ENCODE measurements around the gene ZNF101.
"Not testable (repeated sequence)": the region's sequence is repeated elsewhere in the genome, so short reads cannot be mapped to it uniquely, and the experiment has no call there.

Gene ZNF101

GRCh38 chr19:19686580-19686979 is 17.9 kb downstream of the ZNF101 start:
- H3K9me3 ChIP-seq (ENCODE audit: insufficient read depth, low read depth, low read length) = no peaks in the 10 kb centered on the region
- H3K4me1 ChIP-seq (ENCODE audit: control insufficient read depth in 1 of 2, insufficient read depth in 2 of 2, low read length in 2 of 2) = no peaks in the 10 kb centered on the region
- H3K27me3 ChIP-seq (ENCODE audit: insufficient read depth, low read length) = no peaks in the 10 kb centered on the region
- H3K14ac ChIP-seq (ENCODE audit: low read length) = no peak overlapping the region
- H2BK120ac ChIP-seq (ENCODE audit: insufficient read depth, low read length, poor library complexity) = no peak overlapping the region
- H3K4me2 ChIP-seq (ENCODE audit: low read length) = no peak overlapping the region
- no peak overlapping the region for H4K91ac ChIP-seq (ENCODE audit: low read depth, low read length)
- H3K36me3 ChIP-seq (ENCODE audit: control insufficient read depth in 1 of 2, insufficient read depth in 2 of 2, low read length in 2 of 2) = peaks cover 0 to 2% of the 10 kb centered on the region in 2 experiments
- no CpG with 5 or more reads among the region's 6 CpGs for WGBS (ENCODE audit: extremely low coverage, insufficient coverage, insufficient read length)
- H4K8ac ChIP-seq (ENCODE audit: low read depth, low read length) = no peak overlapping the region
- H2BK12ac ChIP-seq (ENCODE audit: low read length) = no peak overlapping the region
- H2AFZ ChIP-seq (ENCODE audit: insufficient read depth, low read length, poor library complexity) = no peak overlapping the region
- no peaks in the 10 kb centered on the region for H3K79me2 ChIP-seq (ENCODE audit: control insufficient read depth, insufficient read depth, low read length, poor library complexity)
- no peak overlapping the region for H3K4ac ChIP-seq (ENCODE audit: low read depth, low read length)
- H3K27ac ChIP-seq (ENCODE audit: low read depth, low read length) = no peak overlapping the region
- no peak overlapping the region for H2AK5ac ChIP-seq (ENCODE audit: low read length)
- H3K4me3 ChIP-seq (ENCODE audit: low read depth, low read length) = no peak overlapping the region
- H3K79me1 ChIP-seq (ENCODE audit: low read length) = no peaks in the 10 kb centered on the region
- H2BK5ac ChIP-seq (ENCODE audit: low read depth, low read length, poor library complexity) = no peak overlapping the region
- no peak overlapping the region for H3K23ac ChIP-seq (ENCODE audit: low read length)
- H4K12ac ChIP-seq (ENCODE audit: low read depth, low read length) = no peak overlapping the region
- DNase-seq = no peak
- no peak overlapping the region for H3K18ac ChIP-seq (ENCODE audit: low read length)
- no peak overlapping the region for H3K9ac ChIP-seq (ENCODE audit: low read length)

GRCh38 chr19:19687090-19687489 is 18.5 kb downstream of the ZNF101 start:
- no peak overlapping the region for H4K91ac ChIP-seq (ENCODE audit: low read depth, low read length)
- H4K8ac ChIP-seq (ENCODE audit: low read depth, low read length) = no peak overlapping the region
- no peak overlapping the region for H3K14ac ChIP-seq (ENCODE audit: low read length)
- no peak overlapping the region for H3K27ac ChIP-seq (ENCODE audit: low read depth, low read length)
- no peak overlapping the region for H2BK120ac ChIP-seq (ENCODE audit: insufficient read depth, low read length, poor library complexity)
- no peaks in the 10 kb centered on the region for H3K79me2 ChIP-seq (ENCODE audit: control insufficient read depth, insufficient read depth, low read length, poor library complexity)
- no peaks in the 10 kb centered on the region for H3K9me3 ChIP-seq (ENCODE audit: insufficient read depth, low read depth, low read length)
- no peaks in the 10 kb centered on the region for H3K36me3 ChIP-seq (ENCODE audit: control insufficient read depth in 1 of 2, insufficient read depth in 2 of 2, low read length in 2 of 2)
- no peak overlapping the region for H3K18ac ChIP-seq (ENCODE audit: low read length)
- H3K79me1 ChIP-seq (ENCODE audit: low read length) = no peaks in the 10 kb centered on the region
- no peak overlapping the region for H3K4ac ChIP-seq (ENCODE audit: low read depth, low read length)
- no peak overlapping the region for H2AK5ac ChIP-seq (ENCODE audit: low read length)
- no peak overlapping the region for H2BK12ac ChIP-seq (ENCODE audit: low read length)
- no peak overlapping the region for H4K12ac ChIP-seq (ENCODE audit: low read depth, low read length)
- H3K23ac ChIP-seq (ENCODE audit: low read length) = no peak overlapping the region
- H2AFZ ChIP-seq (ENCODE audit: insufficient read depth, low read length, poor library complexity) = no peak overlapping the region
- no peaks in the 10 kb centered on the region for H3K27me3 ChIP-seq (ENCODE audit: insufficient read depth, low read length)
- H2BK5ac ChIP-seq (ENCODE audit: low read depth, low read length, poor library complexity) = no peak overlapping the region
- WGBS (ENCODE audit: extremely low coverage, insufficient coverage, insufficient read length) = no CpG with 5 or more reads among the region's 3 CpGs
- H3K4me1 ChIP-seq (ENCODE audit: control insufficient read depth in 1 of 2, insufficient read depth in 2 of 2, low read length in 2 of 2) = no peaks in the 10 kb centered on the region
- H3K4me2 ChIP-seq (ENCODE audit: low read length) = no peak overlapping the region
- no peak overlapping the region for H3K9ac ChIP-seq (ENCODE audit: low read length)
- H3K4me3 ChIP-seq (ENCODE audit: low read depth, low read length) = no peak overlapping the region
- no peak for DNase-seq

GRCh38 chr19:19689023-19689422 is 20.4 kb downstream of the ZNF101 start:
- WGBS (ENCODE audit: extremely low coverage, insufficient coverage, insufficient read length) = no CpG with 5 or more reads among the region's 10 CpGs
- H3K79me2 ChIP-seq (ENCODE audit: control insufficient read depth, insufficient read depth, low read length, poor library complexity); H3K9me3 ChIP-seq (ENCODE audit: insufficient read depth, low read depth, low read length); H2BK12ac ChIP-seq (ENCODE audit: low read length); H3K79me1 ChIP-seq (ENCODE audit: low read length); H3K27ac ChIP-seq (ENCODE audit: low read depth, low read length); H3K36me3 ChIP-seq (ENCODE audit: control insufficient read depth in 1 of 2, insufficient read depth in 2 of 2, low read length in 2 of 2); H3K4ac ChIP-seq (ENCODE audit: low read depth, low read length); H3K4me1 ChIP-seq (ENCODE audit: control insufficient read depth in 1 of 2, insufficient read depth in 2 of 2, low read length in 2 of 2); H4K91ac ChIP-seq (ENCODE audit: low read depth, low read length); H4K12ac ChIP-seq (ENCODE audit: low read depth, low read length); H2BK120ac ChIP-seq (ENCODE audit: insufficient read depth, low read length, poor library complexity); DNase-seq; H3K18ac ChIP-seq (ENCODE audit: low read length); H3K23ac ChIP-seq (ENCODE audit: low read length); H2AFZ ChIP-seq (ENCODE audit: insufficient read depth, low read length, poor library complexity); H3K4me3 ChIP-seq (ENCODE audit: low read depth, low read length); H3K4me2 ChIP-seq (ENCODE audit: low read length); H2BK5ac ChIP-seq (ENCODE audit: low read depth, low read length, poor library complexity); H3K9ac ChIP-seq (ENCODE audit: low read length); H4K8ac ChIP-seq (ENCODE audit: low read depth, low read length); H3K27me3 ChIP-seq (ENCODE audit: insufficient read depth, low read length); H3K14ac ChIP-seq (ENCODE audit: low read length); H2AK5ac ChIP-seq (ENCODE audit: low read length): not testable (repeated sequence)

- Histone ChIP-seq H2BK12ac (ENCODE audit: low read length) (no peak overlapping the region), H2BK5ac (ENCODE audit: low read depth, low read length, poor library complexity) (no peak overlapping the region), H3K79me1 (ENCODE audit: low read length) (no peaks in the 10 kb centered on the region), H3K79me2 (ENCODE audit: control insufficient read depth, insufficient read depth, low read length, poor library complexity) (no peaks in the 10 kb centered on the region), H4K91ac (ENCODE audit: low read depth, low read length) (no peak overlapping the region), H3K4ac (ENCODE audit: low read depth, low read length) (no peak overlapping the region), H2BK120ac (ENCODE audit: insufficient read depth, low read length, poor library complexity) (no peak overlapping the region), H3K9ac (ENCODE audit: low read length) (no peak overlapping the region), H4K8ac (ENCODE audit: low read depth, low read length) (no peak overlapping the region), H3K27me3 (ENCODE audit: insufficient read depth, low read length) (no peaks in the 10 kb centered on the region), H3K23ac (ENCODE audit: low read length) (no peak overlapping the region), H3K4me1 (ENCODE audit: control insufficient read depth in 1 of 2, insufficient read depth in 2 of 2, low read length in 2 of 2) (no peaks in the 10 kb centered on the region), H3K18ac (ENCODE audit: low read length) (no peak overlapping the region), H3K14ac (ENCODE audit: low read length) (no peak overlapping the region), H3K36me3 (ENCODE audit: control insufficient read depth in 1 of 2, insufficient read depth in 2 of 2, low read length in 2 of 2) (no peaks in the 10 kb centered on the region), H3K4me3 (ENCODE audit: low read depth, low read length) (no peak overlapping the region), H2AK5ac (ENCODE audit: low read length) (no peak overlapping the region), H3K9me3 (ENCODE audit: insufficient read depth, low read depth, low read length) (no peaks in the 10 kb centered on the region), H3K27ac (ENCODE audit: low read depth, low read length) (no peak overlapping the region), H3K4me2 (ENCODE audit: low read length) (no peak overlapping the region), H2AFZ (ENCODE audit: insufficient read depth, low read length, poor library complexity) (no peak overlapping the region), H4K12ac (ENCODE audit: low read depth, low read length) (no peak overlapping the region)
- no peak for DNase-seq
- WGBS (ENCODE audit: extremely low coverage, insufficient coverage, insufficient read length) = no CpG with 5 or more reads among the region's 10 CpGs
Observed at GRCh38 chr19:19691683-19692082, 23.0 kb downstream of the ZNF101 start.
